Uterus (tissue), 2 donors: ENCODE measurements around the gene CDAN1.

Experiments used
- POLR2A ChIP-seq, 2 donors: fragments of 450-650 bp; IDR thresholded peaks; one replicate each; pipeline ENCODE4 v1.6.1; 2016; ENCODE audit warnings: antibody characterized with exemption in 2 of 2, mild to moderate bottlenecking in 1 of 2, moderate library complexity in 1 of 2
- TF ChIP-seq, protein P1 (sequence below), 4 experiments: fragments of 200-600 bp in 2 of 4; fragments of 450-650 bp in 2 of 4; sonication (generic) in 2 of 4; IDR thresholded peaks; one replicate each; pipeline ENCODE4 v1.5.1; 2016 to 2019; ENCODE audit warnings: antibody characterized with exemption in 4 of 4, mild to moderate bottlenecking in 2 of 4, moderate library complexity in 1 of 4

GRCh38 chr15:42693942-42694341, 43.0 kb downstream of the CDAN1 start:
- TF ChIP-seq, protein P1, sequence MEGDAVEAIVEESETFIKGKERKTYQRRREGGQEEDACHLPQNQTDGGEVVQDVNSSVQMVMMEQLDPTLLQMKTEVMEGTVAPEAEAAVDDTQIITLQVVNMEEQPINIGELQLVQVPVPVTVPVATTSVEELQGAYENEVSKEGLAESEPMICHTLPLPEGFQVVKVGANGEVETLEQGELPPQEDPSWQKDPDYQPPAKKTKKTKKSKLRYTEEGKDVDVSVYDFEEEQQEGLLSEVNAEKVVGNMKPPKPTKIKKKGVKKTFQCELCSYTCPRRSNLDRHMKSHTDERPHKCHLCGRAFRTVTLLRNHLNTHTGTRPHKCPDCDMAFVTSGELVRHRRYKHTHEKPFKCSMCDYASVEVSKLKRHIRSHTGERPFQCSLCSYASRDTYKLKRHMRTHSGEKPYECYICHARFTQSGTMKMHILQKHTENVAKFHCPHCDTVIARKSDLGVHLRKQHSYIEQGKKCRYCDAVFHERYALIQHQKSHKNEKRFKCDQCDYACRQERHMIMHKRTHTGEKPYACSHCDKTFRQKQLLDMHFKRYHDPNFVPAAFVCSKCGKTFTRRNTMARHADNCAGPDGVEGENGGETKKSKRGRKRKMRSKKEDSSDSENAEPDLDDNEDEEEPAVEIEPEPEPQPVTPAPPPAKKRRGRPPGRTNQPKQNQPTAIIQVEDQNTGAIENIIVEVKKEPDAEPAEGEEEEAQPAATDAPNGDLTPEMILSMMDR (IDR thresholded peaks at IDR 0.05), result no peak
- TF ChIP-seq POLR2A (IDR thresholded peaks at IDR 0.05), result no peak
